NCI-H1417 (cell line): ENCODE data around the gene SCN1B.
A peak's percentile ranks its signal among the peaks of the same experiment; 100 is the strongest.

ENCODE experiments used
- DNase-seq, 3 experiments: peaks; one replicate each; lab custom pipeline; 2025; lab: John Stamatoyannopoulos, UW

SCN1B gene

GRCh38 chr19:35053667-35054293 is 23.5 kb downstream of the SCN1B start:
- DNase-seq: no peak

- DNase-seq: no peak
Measured at GRCh38 chr19:35054626-35055025, 24.4 kb downstream of the SCN1B start.

GRCh38 chr19:35055715-35056179 is 25.5 kb downstream of the SCN1B start:
- DNase-seq: peak in 2 of 3 experiments; percentile 49 to 73

GRCh38 chr19:35056513-35057063 is 26.3 kb downstream of the SCN1B start:
- no peak for DNase-seq

GRCh38 chr19:35058370-35058769 is 28.1 kb downstream of the SCN1B start:
- no peak for DNase-seq

- DNase-seq: no peak
Measured at GRCh38 chr19:35059006-35059798, 28.9 kb downstream of the SCN1B start.

- DNase-seq: no peak
Measured at GRCh38 chr19:35059799-35060091, 29.5 kb downstream of the SCN1B start.

GRCh38 chr19:35060160-35060855 is 30.0 kb downstream of the SCN1B start:
- DNase-seq: no peak

GRCh38 chr19:35061583-35062373 is 31.5 kb downstream of the SCN1B start:
- no peak for DNase-seq

- no peak for DNase-seq
Measured at GRCh38 chr19:35062942-35063341, 32.7 kb downstream of the SCN1B start.

- DNase-seq: no peak
Measured at GRCh38 chr19:35063940-35064818, 33.9 kb downstream of the SCN1B start.

GRCh38 chr19:35065574-35065973 is 35.3 kb downstream of the SCN1B start:
- no peak for DNase-seq

- DNase-seq: no peak
Measured at GRCh38 chr19:35066121-35066520, 35.9 kb downstream of the SCN1B start.

GRCh38 chr19:35066691-35067563 is 36.7 kb downstream of the SCN1B start:
- peak; percentile 63 to 87 (median 68) for DNase-seq

- no peak for DNase-seq
Measured at GRCh38 chr19:35068941-35069634, 38.8 kb downstream of the SCN1B start.

GRCh38 chr19:35069696-35070095 is 39.4 kb downstream of the SCN1B start:
- no peak for DNase-seq

GRCh38 chr19:35070471-35070870 is 40.2 kb downstream of the SCN1B start:
- no peak for DNase-seq

- DNase-seq: no peak
Measured at GRCh38 chr19:35073516-35073915, 43.2 kb downstream of the SCN1B start.

- DNase-seq: no peak
Measured at GRCh38 chr19:35073941-35074340, 43.7 kb downstream of the SCN1B start.
